Breast epithelium (tissue), 4 donors: ENCODE results near the gene ZNF790. TPM values are rescaled to one million over a fixed set of nuclear protein-coding genes. Genes with fewer than 3 reads are reported as not detected.
"Not testable (repeated sequence)": the region's sequence is repeated elsewhere in the genome, so short reads cannot be mapped to it uniquely, and the experiment has no call there.

Source experiments
- DNase-seq, 2 donors: peaks; one replicate each; pipeline ENCODE4 v3.0.0-alpha.2; 2019; ENCODE audit warnings: low spot score in 2 of 2
- H3K27ac ChIP-seq, 2 donors: fragments of 200-600 bp; sonication (generic) in 1 of 2; one replicate each; pipeline ENCODE4 v1.5.1; 2016 to 2019; ENCODE audit warnings: mild to moderate bottlenecking in 1 of 2
- H3K27me3 ChIP-seq, 2 donors: fragments of 200-600 bp; sonication (generic) in 1 of 2; one replicate each; pipeline versions ENCODE4 v1.5.1 to v1.6.0; 2017 to 2019; ENCODE audit warnings: control low read depth in 1 of 2, mild to moderate bottlenecking in 1 of 2
- H3K36me3 ChIP-seq: fragments of 200-600 bp; one replicate; pipeline ENCODE4 v1.5.1; 2019
- H3K4me1 ChIP-seq, 2 donors: fragments of 200-600 bp; sonication (generic); one replicate each; pipeline ENCODE4 v1.5.1; 2016 to 2019; ENCODE audit warnings: control low read depth in 1 of 2
- H3K4me3 ChIP-seq, 3 donors: fragments of 200-600 bp; sonication (generic); 1 replicate in 2 of 3; 2 replicates in 1 of 3; pipeline ENCODE4 v1.5.1; 2016 to 2019; ENCODE audit warnings: mild to moderate bottlenecking in 3 of 3, moderate library complexity in 2 of 3
- H3K9me3 ChIP-seq, 2 donors: fragments of 200-600 bp; sonication (generic) in 1 of 2; one replicate each; pipeline ENCODE4 v1.5.1; 2016 to 2019; ENCODE audit warnings: control low read depth in 1 of 2
- CTCF ChIP-seq, 3 donors: fragments of 450-650 bp; IDR thresholded peaks; one replicate each; pipeline ENCODE4 v1.5.1; 2016 to 2017; ENCODE audit warnings: antibody characterized with exemption in 3 of 3, mild to moderate bottlenecking in 3 of 3, moderate library complexity in 3 of 3
- POLR2A ChIP-seq: fragments of 450-650 bp; IDR thresholded peaks from one replicate; pipeline ENCODE4 v1.6.1; 2016; ENCODE audit warnings: antibody characterized with exemption, mild to moderate bottlenecking, moderate library complexity
- POLR2AphosphoS5 ChIP-seq, 3 donors: sonication (generic); formaldehyde crosslinking; IDR thresholded peaks; one replicate each; pipeline ENCODE4 v1.6.1; 2017; ENCODE audit warnings: antibody characterized with exemption in 3 of 3
- intact Hi-C: fragments of 100-400 bp; cut with DNase I; formaldehyde crosslinking; loops from one replicate; pipeline ENCODE4 v1.15.1; 2023; ENCODE audit warnings: low total_unique reads
- total RNA-seq, 3 donors: library from RNA; depleted of rRNA; stranded (reverse); fragments of >200 nt; gene quantifications; one replicate each; pipeline ENCODE4 v1.1.0, GENCODE V29; 2016

Gene ZNF790
- total RNA-seq, 3 donors from 2014 or later, result 5.6 to 11.4 (median 8.8) TPM

- H3K4me1 ChIP-seq, result no peaks in the 10 kb centered on the region
- H3K4me3 ChIP-seq, result peak overlapping the region; percentile 59 to 84 (median 67)
- DNase-seq, result no peak
- no peaks in the 10 kb centered on the region for H3K27me3 ChIP-seq
- intact Hi-C loops, result no loop called here
- H3K9me3 ChIP-seq, result peaks cover 66 to 69% of the 10 kb centered on the region in 2 donors
- no peaks in the 10 kb centered on the region for H3K36me3 ChIP-seq
- peak overlapping the region; percentile 81 to 89 for H3K27ac ChIP-seq
- TF ChIP-seq POLR2AphosphoS5 (IDR thresholded peaks at IDR 0.05), result no peak
- TF ChIP-seq POLR2A, result no peak
- TF ChIP-seq CTCF (IDR thresholded peaks at IDR 0.05), result no peak
Measured at GRCh38 chr19:36797786-36798108, 40.4 kb downstream of the ZNF790 start.

- no peak for TF ChIP-seq POLR2AphosphoS5 (IDR thresholded peaks at IDR 0.05)
- no peak for TF ChIP-seq CTCF (IDR thresholded peaks at IDR 0.05)
- no peak for TF ChIP-seq POLR2A
- Histone ChIP-seq H3K9me3 (peaks cover 63 to 65% of the 10 kb centered on the region in 2 donors), H3K36me3 (no peaks in the 10 kb centered on the region), H3K27me3 (no peaks in the 10 kb centered on the region), H3K4me1 (no peaks in the 10 kb centered on the region), H3K27ac (peak overlapping the region; percentile 81 to 89), H3K4me3 (peak overlapping the region; percentile 59 to 84 (median 67))
- intact Hi-C loops, result no loop called here
- DNase-seq, result no peak
Measured at GRCh38 chr19:36796714-36796992, 41.5 kb downstream of the ZNF790 start.

GRCh38 chr19:36791420-36792141 is 46.6 kb downstream of the ZNF790 start:
- H3K9me3 ChIP-seq, result peaks cover 42 to 50% of the 10 kb centered on the region in 2 donors
- DNase-seq, intact Hi-C loops: not testable (repeated sequence)

GRCh38 chr19:36775768-36776167 is 62.4 kb downstream of the ZNF790 start:
- Histone ChIP-seq H3K36me3 (no peaks in the 10 kb centered on the region), H3K27me3 (no peaks in the 10 kb centered on the region), H3K27ac (peak overlapping the region; percentile 77 to 80), H3K4me1 (no peaks in the 10 kb centered on the region), H3K4me3 (peak overlapping the region; percentile 18 to 57 (median 57)), H3K9me3 (peaks cover 15 to 22% of the 10 kb centered on the region in 2 donors)
- intact Hi-C loops, result no loop called here
- TF ChIP-seq CTCF (IDR thresholded peaks at IDR 0.05), result no peak
- no peak for TF ChIP-seq POLR2AphosphoS5 (IDR thresholded peaks at IDR 0.05)
- no peak for TF ChIP-seq POLR2A
- peak in 1 of 2 donors; percentile 54 for DNase-seq

More at GRCh38 chr19:36791420-36792141, 46.6 kb downstream of the ZNF790 start:
- H3K4me1 ChIP-seq, H3K27me3 ChIP-seq, H3K36me3 ChIP-seq: not testable (repeated sequence)
- H3K27ac ChIP-seq, result peak overlapping the region in 1 of 2 donors; percentile 36
- peak overlapping the region in 2 of 3 donors; percentile 35 to 49 for H3K4me3 ChIP-seq

- no peaks in the 10 kb centered on the region for H3K27me3 ChIP-seq
- TF ChIP-seq POLR2AphosphoS5 (IDR thresholded peaks at IDR 0.05) (no peak), CTCF (IDR thresholded peaks at IDR 0.05) (no peak), POLR2A (no peak)
- H3K4me3 ChIP-seq, result peak overlapping the region; percentile 79 to 83 (median 80)
- peak overlapping the region; percentile 84 for H3K27ac ChIP-seq
- no peak for DNase-seq
- intact Hi-C loops, result no loop called here
- no peaks in the 10 kb centered on the region for H3K36me3 ChIP-seq
- H3K9me3 ChIP-seq, result peaks cover 23 to 29% of the 10 kb centered on the region in 2 donors
- no peaks in the 10 kb centered on the region for H3K4me1 ChIP-seq
Measured at GRCh38 chr19:36773223-36773579, 65.0 kb downstream of the ZNF790 start.
